IMR-90 (cell line): ENCODE measurements around the gene IL20RA. TPM values are rescaled to one million over a fixed set of nuclear protein-coding genes. Genes with fewer than 3 reads are reported as not detected.
"Not testable (repeated sequence)": the region's sequence is repeated elsewhere in the genome, so short reads cannot be mapped to it uniquely, and the experiment has no call there.

ENCODE experiments used
- ATAC-seq: fragments of 200-7000 bp; cut with Tn5 transposase; 2 replicates; pipeline ENCODE4 v1.9.1; 2020; ENCODE audit warnings: low read depth, mild to moderate bottlenecking, moderate library complexity
- BruUV-seq: library from RNA; stranded (reverse); fragments of 400-500 nt; replicated peaks from 2 replicates; lab custom pipeline; 2021; lab: Mats Ljungman, UMichigan
- CTCF ChIA-PET: fragments of 300-600 bp; formaldehyde crosslinking; extraction: SDS; loops from one replicate; lab custom pipeline; 2021; ENCODE audit warnings: antibody characterized with exemption; lab: Yijun Ruan, JAX
- POLR2A ChIA-PET: fragments of 300-600 bp; sonication (Branson Sonifier 250); formaldehyde crosslinking; loops from one replicate; lab custom pipeline; 2022; ENCODE audit warnings: antibody characterized with exemption; ENCODE audit not compliant: unreplicated experiment; lab: Charles Lee
- DNase-seq: peaks from one replicate; pipeline ENCODE4 v3.0.0; 2013
- H2AFZ ChIP-seq: replicated peaks from 2 replicates; pipeline ENCODE3; 2013; ENCODE audit warnings: low read length, mild to moderate bottlenecking; ENCODE audit not compliant: poor library complexity
- H2AK5ac ChIP-seq: 2 replicates; pipeline ENCODE4 v1.6.1; 2013; ENCODE audit warnings: low read depth, low read length, inconsistent platforms
- H2AK9ac ChIP-seq: replicated peaks from 2 replicates; pipeline ENCODE3; 2013; ENCODE audit warnings: mild to moderate bottlenecking, low read depth, low read length, moderate library complexity; ENCODE audit not compliant: poor library complexity
- H2BK120ac ChIP-seq: 2 replicates; pipeline ENCODE4 v1.6.1; 2013; ENCODE audit warnings: low read depth, low read length, inconsistent platforms
- H2BK15ac ChIP-seq: 3 replicates; pipeline ENCODE4 v1.6.1; 2013; ENCODE audit warnings: low read depth, low read length, inconsistent platforms
- H2BK20ac ChIP-seq: 2 replicates; pipeline ENCODE4 v1.6.1; 2013; ENCODE audit warnings: low read depth, mild to moderate bottlenecking, inconsistent platforms, low read length, moderate library complexity
- H2BK5ac ChIP-seq: 2 replicates; pipeline ENCODE4 v1.6.1; 2013; ENCODE audit warnings: mild to moderate bottlenecking, low read depth, low read length, inconsistent platforms; ENCODE audit not compliant: poor library complexity, severe bottlenecking
- H3K14ac ChIP-seq: replicated peaks from 2 replicates; pipeline ENCODE4 v1.6.1; 2013; ENCODE audit warnings: low read depth, low read length, inconsistent platforms
- H3K18ac ChIP-seq: 2 replicates; pipeline ENCODE4 v1.6.1; 2013; ENCODE audit warnings: low read depth, low read length, control low read depth
- H3K23ac ChIP-seq: 2 replicates; pipeline ENCODE4 v1.6.1; 2013; ENCODE audit warnings: low read depth, low read length, inconsistent platforms
- H3K27ac ChIP-seq: 2 replicates; pipeline ENCODE4 v1.5.1; 2013; ENCODE audit warnings: mild to moderate bottlenecking, control low read depth, low read length; ENCODE audit not compliant: insufficient read depth
- H3K27me3 ChIP-seq: 2 replicates; pipeline ENCODE4 v1.6.1; 2013; ENCODE audit warnings: low read length; ENCODE audit not compliant: control insufficient read depth, insufficient read depth
- H3K36me3 ChIP-seq: 2 replicates; pipeline ENCODE4 v1.6.1; 2013; ENCODE audit warnings: low read length, mixed read lengths; ENCODE audit not compliant: control insufficient read depth, insufficient read depth
- H3K4ac ChIP-seq: 2 replicates; pipeline ENCODE4 v1.6.1; 2013; ENCODE audit warnings: low read depth, low read length, inconsistent platforms
- H3K4me1 ChIP-seq: 2 replicates; pipeline ENCODE4 v1.6.1; 2013; ENCODE audit warnings: low read length, mixed read lengths; ENCODE audit not compliant: control insufficient read depth, insufficient read depth
- H3K4me2 ChIP-seq: 2 replicates; pipeline ENCODE4 v1.6.1; 2013; ENCODE audit warnings: low read depth, mild to moderate bottlenecking, control low read depth, low read length, moderate library complexity
- H3K4me3 ChIP-seq: 2 replicates; pipeline ENCODE4 v1.5.1; 2013; ENCODE audit warnings: low read depth, mild to moderate bottlenecking, control low read depth, low read length, moderate library complexity; ENCODE audit not compliant: insufficient read depth
- H3K56ac ChIP-seq: 2 replicates; pipeline ENCODE4 v1.6.1; 2013; ENCODE audit warnings: low read length, inconsistent platforms; ENCODE audit not compliant: insufficient read depth; ENCODE audit errors: extremely low read depth
- H3K79me1 ChIP-seq, 2 experiments: 2 replicates each; pipeline ENCODE4 v1.6.1; 2013; ENCODE audit warnings: low read length in 2 of 2, inconsistent platforms in 1 of 2, low read depth in 1 of 2
- H3K9ac ChIP-seq: 2 replicates; pipeline ENCODE4 v1.6.1; 2013; ENCODE audit warnings: low read depth, low read length, control low read depth
- H3K9me1 ChIP-seq: 2 replicates; pipeline ENCODE4 v1.6.1; 2013; ENCODE audit warnings: low read length, inconsistent platforms; ENCODE audit not compliant: insufficient read depth
- H3K9me3 ChIP-seq: 2 replicates; pipeline ENCODE4 v1.6.1; 2013; ENCODE audit warnings: low read length; ENCODE audit not compliant: control insufficient read depth, insufficient read depth
- H4K20me1 ChIP-seq: 2 replicates; pipeline ENCODE4 v1.6.1; 2013; ENCODE audit warnings: low read length, inconsistent platforms; ENCODE audit not compliant: insufficient read depth
- H4K5ac ChIP-seq: 2 replicates; pipeline ENCODE4 v1.6.1; 2013; ENCODE audit warnings: mild to moderate bottlenecking, low read depth, low read length, control low read depth
- H4K8ac ChIP-seq, 2 experiments: 2 replicates each; pipeline ENCODE4 v1.6.1; 2013; ENCODE audit warnings: low read depth in 2 of 2, low read length in 2 of 2, control low read depth in 1 of 2, inconsistent platforms in 1 of 2
- H4K91ac ChIP-seq: 2 replicates; pipeline ENCODE4 v1.6.1; 2013; ENCODE audit warnings: low read depth, low read length, inconsistent platforms; ENCODE audit not compliant: insufficient read depth
- WGBS, 2 experiments: methylation state at CpG; one replicate each; pipeline versions ENCODE4 v1.1.5 to v1.1.7; 2013; ENCODE audit warnings: missing lambda C conversion rate in 2 of 2; ENCODE audit not compliant: insufficient read length in 1 of 2; ENCODE audit errors: extremely low coverage in 2 of 2; 5-methylcytosine and 5-hydroxymethylcytosine counted together
- dilution Hi-C: fragments of 300-500 bp; cut with HindIII; formaldehyde crosslinking; loops from one replicate; pipeline ENCODE4 v1.14.3; 2018; ENCODE audit warnings: low sequenced_read_pairs; ENCODE audit not compliant: unreplicated experiment
- in situ Hi-C: fragments of 300-500 bp; cut with MboI; formaldehyde crosslinking; loops from 3 replicates; pipeline ENCODE4 v1.14.3; 2019; ENCODE audit warnings: low sequenced_read_pairs, inconsistent platforms, mixed read lengths
- intact Hi-C: fragments of 100-400 bp; cut with micrococcal nuclease; formaldehyde crosslinking; loops from 2 replicates; pipeline ENCODE4 v1.10.0; 2022
- polyA plus RNA-seq, 3 experiments: library from polyadenylated mRNA; depleted of rRNA; stranded (reverse); fragments of >200 nt; gene quantifications; 2 replicates each; pipeline ENCODE4 v1.2.3, GENCODE V29; 2012; ENCODE audit warnings: low replicate concordance in 1 of 3
- total RNA-seq: library from RNA; depleted of rRNA; stranded (reverse); fragments of >200 nt; gene quantifications from 2 replicates; pipeline ENCODE4 v1.2.3, GENCODE V29; 2012

Gene IL20RA
- total and polyA plus RNA-seq, 2 of the 4 experiments (the other 2 are of a cell fraction) = 0.02 TPM; not detected in 1

- H3K9ac ChIP-seq, H4K5ac ChIP-seq, H3K14ac ChIP-seq, H4K91ac ChIP-seq, H3K36me3 ChIP-seq, H3K56ac ChIP-seq, H3K27me3 ChIP-seq, H3K9me1 ChIP-seq, ATAC-seq, H3K4ac ChIP-seq, H2BK15ac ChIP-seq, H3K79me1 ChIP-seq, H3K18ac ChIP-seq, H3K27ac ChIP-seq, H4K8ac ChIP-seq, DNase-seq, H3K4me2 ChIP-seq, POLR2A ChIA-PET, H3K9me3 ChIP-seq, H2BK5ac ChIP-seq, H2BK20ac ChIP-seq, H2BK120ac ChIP-seq, H4K20me1 ChIP-seq, BruUV-seq, H3K23ac ChIP-seq, H2AK5ac ChIP-seq, H3K4me1 ChIP-seq, H3K4me3 ChIP-seq, H2AK9ac ChIP-seq, dilution Hi-C loops, H2AFZ ChIP-seq, in situ Hi-C loops, intact Hi-C loops: not testable (repeated sequence)
- CTCF ChIA-PET = interaction anchor here (1.0 kb wide), 1 partner anchor 10 kb away, joined by 5 read pairs; no protein-coding TSS in a partner anchor
- WGBS, 2 experiments = no CpG with 5 or more reads among the region's 6 CpGs
Observed at GRCh38 chr6:136959935-136960334, 84.8 kb downstream of the IL20RA start.
